Loucy (cell line): ENCODE data around the gene ASCL2.

ENCODE experiments used
- EZH2phosphoT487 ChIP-seq: fragments of 200-600 bp; IDR thresholded peaks from 2 replicates; pipeline ENCODE4 v1.6.1; 2018; ENCODE audit warnings: antibody characterized with exemption, mild to moderate bottlenecking, moderate library complexity, borderline replicate concordance
- TF ChIP-seq, protein P1 (sequence below): fragments of 200-600 bp; sonication (generic); conservative IDR thresholded peaks from 2 replicates; pipeline ENCODE4 v1.5.1; 2014; ENCODE audit warnings: mild to moderate bottlenecking, antibody characterized with exemption, low read length

DNA sequence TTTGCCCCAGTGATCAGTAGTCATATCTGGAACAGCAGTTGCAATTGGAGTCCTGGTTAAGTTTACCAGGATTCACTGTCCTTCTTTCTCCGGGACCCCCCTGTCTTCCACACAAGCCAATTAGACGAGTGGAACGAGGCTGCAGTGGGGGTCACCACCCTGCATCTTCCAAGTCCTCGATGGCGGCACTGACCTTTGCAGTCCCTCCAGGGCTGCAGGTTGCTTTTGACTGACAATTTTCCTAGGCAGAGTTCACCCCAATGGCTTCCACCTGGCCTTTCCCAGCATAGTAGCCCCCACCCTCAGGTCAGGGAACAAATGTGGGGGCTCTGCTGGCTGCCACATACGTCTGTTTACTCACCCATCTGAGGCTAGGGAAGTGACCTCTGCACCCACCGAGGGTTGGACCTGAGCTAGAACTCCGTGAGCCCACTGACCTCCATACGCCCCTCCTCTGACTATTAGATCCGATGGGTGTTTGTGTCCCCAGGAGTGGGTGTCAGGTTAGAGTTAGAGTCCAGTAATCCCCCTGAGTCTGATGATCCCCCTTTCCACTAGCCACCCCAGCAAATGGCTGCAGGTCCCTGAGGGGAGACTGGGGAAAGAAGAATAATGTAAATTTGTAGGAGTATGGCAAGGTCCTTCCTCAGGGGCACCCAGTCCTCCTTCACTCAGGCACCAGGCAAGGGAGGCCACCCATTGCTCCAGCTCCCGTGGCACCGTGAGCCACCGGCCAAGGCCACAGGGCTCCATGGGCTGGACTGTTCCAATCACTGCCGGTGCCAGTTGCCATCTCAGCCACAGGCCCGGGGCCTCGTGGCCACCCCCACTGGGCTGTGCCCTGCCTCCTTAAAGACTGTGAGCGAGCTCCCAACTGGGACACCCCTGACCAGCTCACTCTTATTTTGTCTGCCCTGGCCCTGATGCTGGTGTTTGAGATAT is 25.9 kb upstream of the ASCL2 start:
- no peak for TF ChIP-seq EZH2phosphoT487
- TF ChIP-seq, protein P1, sequence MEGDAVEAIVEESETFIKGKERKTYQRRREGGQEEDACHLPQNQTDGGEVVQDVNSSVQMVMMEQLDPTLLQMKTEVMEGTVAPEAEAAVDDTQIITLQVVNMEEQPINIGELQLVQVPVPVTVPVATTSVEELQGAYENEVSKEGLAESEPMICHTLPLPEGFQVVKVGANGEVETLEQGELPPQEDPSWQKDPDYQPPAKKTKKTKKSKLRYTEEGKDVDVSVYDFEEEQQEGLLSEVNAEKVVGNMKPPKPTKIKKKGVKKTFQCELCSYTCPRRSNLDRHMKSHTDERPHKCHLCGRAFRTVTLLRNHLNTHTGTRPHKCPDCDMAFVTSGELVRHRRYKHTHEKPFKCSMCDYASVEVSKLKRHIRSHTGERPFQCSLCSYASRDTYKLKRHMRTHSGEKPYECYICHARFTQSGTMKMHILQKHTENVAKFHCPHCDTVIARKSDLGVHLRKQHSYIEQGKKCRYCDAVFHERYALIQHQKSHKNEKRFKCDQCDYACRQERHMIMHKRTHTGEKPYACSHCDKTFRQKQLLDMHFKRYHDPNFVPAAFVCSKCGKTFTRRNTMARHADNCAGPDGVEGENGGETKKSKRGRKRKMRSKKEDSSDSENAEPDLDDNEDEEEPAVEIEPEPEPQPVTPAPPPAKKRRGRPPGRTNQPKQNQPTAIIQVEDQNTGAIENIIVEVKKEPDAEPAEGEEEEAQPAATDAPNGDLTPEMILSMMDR: no peak
